H1 (cell line): ENCODE data around the gene PLCZ1. TPM values are rescaled to one million over a fixed set of nuclear protein-coding genes. Genes with fewer than 3 reads are reported as not detected.

Experiments
- CTCF ChIA-PET: fragments of 300-600 bp; sonication (Branson Sonifier 250); formaldehyde crosslinking; loops from one replicate; lab custom pipeline; 2021; ENCODE audit not compliant: partially characterized antibody; lab: Charles Lee
- POLR2A ChIA-PET: fragments of 300-600 bp; sonication (Branson Sonifier 250); formaldehyde crosslinking; loops from one replicate; lab custom pipeline; 2021; ENCODE audit warnings: inconsistent platforms; ENCODE audit not compliant: partially characterized antibody; lab: Charles Lee
- DNase-seq, 2 experiments: peaks; one replicate each; pipeline versions ENCODE4 v3.0.0 to v3.0.0-alpha.2; 2010 to 2022; ENCODE audit warnings: low spot score in 2 of 2, low read depth in 1 of 2, mixed read lengths in 1 of 2
- FAIRE-seq: peaks from 2 replicates; lab custom pipeline; 2011; peaks lifted over from hg19 to GRCh38; lab: Jason Lieb, UNC
- H2AFZ ChIP-seq: 2 replicates; pipeline ENCODE4 v1.8.1; 2012; ENCODE audit warnings: low read length, inconsistent platforms
- H2AK5ac ChIP-seq: 2 replicates; pipeline ENCODE4 v1.6.1; 2013; ENCODE audit warnings: low read depth, low read length
- H2BK120ac ChIP-seq: replicated peaks from 2 replicates; pipeline ENCODE3; 2013; ENCODE audit warnings: low read depth, low read length, inconsistent platforms
- H2BK12ac ChIP-seq: 2 replicates; pipeline ENCODE4 v1.6.1; 2013; ENCODE audit warnings: low read depth, low read length
- H2BK15ac ChIP-seq: 2 replicates; pipeline ENCODE4 v1.6.1; 2013; ENCODE audit warnings: low read length
- H2BK20ac ChIP-seq: 2 replicates; pipeline ENCODE4 v1.6.1; 2013; ENCODE audit warnings: low read length
- H2BK5ac ChIP-seq: 2 replicates; pipeline ENCODE4 v1.6.1; 2013; ENCODE audit warnings: low read depth, low read length
- H3K14ac ChIP-seq: 2 replicates; pipeline ENCODE4 v1.6.1; 2013; ENCODE audit warnings: inconsistent platforms; ENCODE audit not compliant: insufficient read length
- H3K18ac ChIP-seq: 2 replicates; pipeline ENCODE4 v1.6.1; 2013; ENCODE audit warnings: low read length; ENCODE audit errors: extremely low read depth
- H3K23ac ChIP-seq: 2 replicates; pipeline ENCODE4 v1.6.1; 2013; ENCODE audit warnings: inconsistent platforms; ENCODE audit not compliant: insufficient read length
- H3K23me2 ChIP-seq: 2 replicates; pipeline ENCODE4 v1.6.1; 2013; ENCODE audit warnings: low read depth, low read length
- H3K27ac ChIP-seq: 2 replicates; pipeline ENCODE4 v1.6.1; 2011; ENCODE audit warnings: low read depth, low read length, inconsistent platforms
- H3K27me3 ChIP-seq, 4 experiments: replicated peaks in 1 of 4; 1 replicate in 1 of 4; 2 replicates in 3 of 4; pipeline versions ENCODE4 v1.6.1 to v1.8.1; 2011 to 2013; ENCODE audit warnings: low read length in 3 of 4, mild to moderate bottlenecking in 3 of 4, inconsistent platforms in 2 of 4, mixed read lengths in 2 of 4, moderate library complexity in 1 of 4; ENCODE audit not compliant: control insufficient read depth in 3 of 4, insufficient read depth in 3 of 4; ENCODE audit errors: extremely low read depth in 1 of 4
- H3K36me3 ChIP-seq, 4 experiments: 2 replicates each; pipeline versions ENCODE4 v1.6.1 to v1.8.1; 2011 to 2013; ENCODE audit warnings: mild to moderate bottlenecking in 4 of 4, low read length in 3 of 4, moderate library complexity in 2 of 4, control low read depth in 1 of 4, inconsistent platforms in 1 of 4; ENCODE audit not compliant: insufficient read depth in 4 of 4, control insufficient read depth in 2 of 4
- H3K4ac ChIP-seq: replicated peaks from 2 replicates; pipeline ENCODE3; 2013; ENCODE audit warnings: low read length, low read depth, mixed read lengths, inconsistent platforms; ENCODE audit not compliant: insufficient read length
- H3K4me1 ChIP-seq, 4 experiments: replicated peaks in 1 of 4; 1 replicate in 1 of 4; 2 replicates in 3 of 4; pipeline versions ENCODE4 v1.6.1 to v1.8.1; 2011 to 2013; ENCODE audit warnings: low read length in 3 of 4, inconsistent platforms in 2 of 4, mixed read lengths in 1 of 4; ENCODE audit not compliant: insufficient read depth in 4 of 4, control insufficient read depth in 3 of 4
- H3K4me2 ChIP-seq, 2 experiments: 2 replicates each; pipeline versions ENCODE4 v1.6.1 to v1.8.1; 2011 to 2013; ENCODE audit warnings: low read depth in 2 of 2, low read length in 2 of 2, control low read depth in 1 of 2, inconsistent platforms in 1 of 2, mild to moderate bottlenecking in 1 of 2; ENCODE audit not compliant: insufficient read depth in 1 of 2
- H3K4me3 ChIP-seq, 4 experiments: fragments of 200-600, 300-600 bp in 1 of 4; sonication (generic), shearing (Covaris generic), sonication (Bioruptor Twin) in 1 of 4; 2 replicates each; pipeline versions ENCODE4 v1.5.1 to v1.8.1; 2011 to 2016; ENCODE audit warnings: low read length in 4 of 4, low read depth in 3 of 4, control low read depth in 2 of 4, inconsistent platforms in 2 of 4, mild to moderate bottlenecking in 2 of 4, mixed read lengths in 1 of 4, moderate library complexity in 1 of 4; ENCODE audit not compliant: insufficient read depth in 2 of 4; ENCODE audit errors: extremely low read depth in 1 of 4
- H3K56ac ChIP-seq: replicated peaks from 2 replicates; pipeline ENCODE3; 2013; ENCODE audit warnings: low read depth, mild to moderate bottlenecking, mixed read lengths, low read length, inconsistent platforms; ENCODE audit not compliant: insufficient read length
- H3K79me1 ChIP-seq: 2 replicates; pipeline ENCODE4 v1.6.1; 2013; ENCODE audit warnings: low read depth, low read length, control low read depth
- H3K79me2 ChIP-seq, 2 experiments: 2 replicates each; pipeline versions ENCODE4 v1.6.1 to v1.8.1; 2012 to 2013; ENCODE audit warnings: low read length in 2 of 2, mild to moderate bottlenecking in 2 of 2, inconsistent platforms in 1 of 2; ENCODE audit not compliant: insufficient read depth in 2 of 2, control insufficient read depth in 1 of 2
- H3K9ac ChIP-seq, 4 experiments: replicated peaks in 1 of 4; 1 replicate in 1 of 4; 2 replicates in 3 of 4; pipeline versions ENCODE4 v1.6.1 to v1.8.1; 2011 to 2013; ENCODE audit warnings: low read depth in 3 of 4, low read length in 3 of 4, control low read depth in 2 of 4, mild to moderate bottlenecking in 2 of 4, moderate library complexity in 2 of 4, inconsistent platforms in 1 of 4; ENCODE audit errors: extremely low read depth in 1 of 4
- H3K9me3 ChIP-seq, 2 experiments: 2 replicates each; pipeline versions ENCODE4 v1.6.1 to v1.8.1; 2012 to 2013; ENCODE audit warnings: mild to moderate bottlenecking in 2 of 2, moderate library complexity in 2 of 2, control low read depth in 1 of 2, inconsistent platforms in 1 of 2, low read depth in 1 of 2, low read length in 1 of 2, mixed read lengths in 1 of 2; ENCODE audit not compliant: insufficient read depth in 2 of 2
- H4K20me1 ChIP-seq, 2 experiments: replicated peaks in 1 of 2; 2 replicates each; pipeline versions ENCODE3 to v1.8.1; 2011 to 2013; ENCODE audit warnings: inconsistent platforms in 2 of 2, low read length in 2 of 2, mild to moderate bottlenecking in 1 of 2; ENCODE audit not compliant: insufficient read depth in 2 of 2, control insufficient read depth in 1 of 2
- H4K5ac ChIP-seq: 2 replicates; pipeline ENCODE4 v1.6.1; 2013; ENCODE audit warnings: low read length, low read depth, mixed read lengths, inconsistent platforms; ENCODE audit not compliant: insufficient read length
- H4K8ac ChIP-seq: 2 replicates; pipeline ENCODE4 v1.8.0; 2013; ENCODE audit warnings: mild to moderate bottlenecking, moderate library complexity, low read length, inconsistent platforms; ENCODE audit not compliant: insufficient read depth; ENCODE audit errors: extremely low read depth
- H4K91ac ChIP-seq: replicated peaks from 2 replicates; pipeline ENCODE3; 2013; ENCODE audit warnings: low read length, mixed read lengths, inconsistent platforms; ENCODE audit not compliant: insufficient read length
- BRCA1 ChIP-seq: IDR thresholded peaks from 2 replicates; pipeline ENCODE4 v1.6.1; 2012; ENCODE audit warnings: low read depth, low read length, improper control_type of control experiment
- CBX8 ChIP-seq: fragments of 300-800, 300-1000 bp; sonication (generic); IDR thresholded peaks from 2 replicates; pipeline ENCODE4 v1.7.1; 2016; ENCODE audit warnings: low read depth, low read length, borderline replicate concordance
- CEBPB ChIP-seq: IDR thresholded peaks from 2 replicates; pipeline ENCODE4 v1.6.1; 2012; ENCODE audit warnings: low read depth, low read length
- CTBP2 ChIP-seq: IDR thresholded peaks from 2 replicates; pipeline ENCODE4 v1.7.0; 2011; ENCODE audit warnings: borderline replicate concordance, mild to moderate bottlenecking, moderate library complexity, mixed read lengths, low read length; ENCODE audit not compliant: insufficient read depth, insufficient read length
- GABPA ChIP-seq: IDR thresholded peaks from 2 replicates; pipeline ENCODE4 v1.6.1; 2011; ENCODE audit warnings: mild to moderate bottlenecking, low read length, moderate library complexity, borderline replicate concordance; ENCODE audit not compliant: insufficient read depth
- KDM1A ChIP-seq: fragments of 200-600, 300-600 bp; sonication (generic); IDR thresholded peaks from 2 replicates; pipeline ENCODE4 v1.7.1; 2016; ENCODE audit warnings: mild to moderate bottlenecking, low read length, borderline replicate concordance
- KDM4A ChIP-seq: IDR thresholded peaks from one replicate; pipeline ENCODE4 v1.7.1; 2012; ENCODE audit warnings: low read depth, mild to moderate bottlenecking, moderate library complexity, low read length, inconsistent platforms; ENCODE audit not compliant: severe bottlenecking
- KDM5A ChIP-seq: fragments of 200-600 bp; IDR thresholded peaks from 2 replicates; pipeline ENCODE4 v1.7.1; 2012; ENCODE audit warnings: mild to moderate bottlenecking, low read length, inconsistent platforms, mixed read lengths
- MAX ChIP-seq: IDR thresholded peaks from 2 replicates; pipeline ENCODE4 v1.6.1; 2012; ENCODE audit warnings: inconsistent platforms
- POLR2A ChIP-seq, 2 experiments: IDR thresholded peaks; 1 replicate in 1 of 2; 2 replicates in 1 of 2; pipeline ENCODE4 v1.6.1; 2011; ENCODE audit warnings: low read depth in 2 of 2, low read length in 2 of 2, mild to moderate bottlenecking in 2 of 2; ENCODE audit errors: control extremely low read depth in 1 of 2
- POLR2AphosphoS5 ChIP-seq: IDR thresholded peaks from 2 replicates; pipeline ENCODE4 v1.6.1; 2011; ENCODE audit warnings: low read depth, low read length
- SAP30 ChIP-seq: fragments of 300-600 bp; sonication (generic); IDR thresholded peaks from 2 replicates; pipeline ENCODE4 v1.7.1; 2012; ENCODE audit warnings: low read length, moderate library complexity, mild to moderate bottlenecking, inconsistent platforms; ENCODE audit not compliant: insufficient read depth, insufficient replicate concordance
- SIX5 ChIP-seq: IDR thresholded peaks from 2 replicates; pipeline ENCODE4 v1.6.1; 2011; ENCODE audit warnings: mild to moderate bottlenecking, low read depth, low read length
- SP2 ChIP-seq: IDR thresholded peaks from 2 replicates; pipeline ENCODE4 v1.6.1; 2012; ENCODE audit warnings: mild to moderate bottlenecking, low read length, inconsistent platforms
- TCF12 ChIP-seq: IDR thresholded peaks from 2 replicates; pipeline ENCODE4 v1.6.1; 2011; ENCODE audit warnings: low read depth, mild to moderate bottlenecking, low read length
- TEAD4 ChIP-seq: IDR thresholded peaks from 2 replicates; pipeline ENCODE4 v1.6.1; 2012; ENCODE audit warnings: low read depth, low read length, inconsistent platforms, mixed read lengths
- polyA plus RNA-seq, 7 experiments: library from polyadenylated mRNA; depleted of rRNA in 3 of 7; stranded (reverse) in 5 of 7; unstranded in 2 of 7; fragments of >200 nt in 5 of 7; fragments of 200-250 nt in 2 of 7; gene quantifications; 1 replicate in 5 of 7; 2 replicates in 1 of 7; 4 replicates in 1 of 7; pipeline versions ENCODE4 v1.2.1 to v1.2.3, GENCODE V29; 2011 to 2013; ENCODE audit warnings: missing spikeins in 2 of 7, mixed read lengths in 2 of 7
- total RNA-seq: library from RNA; stranded (reverse); fragmentation: NEBNext Ultra II Directional; extraction: Animal tissue kit (Norgen Biotek cat#: 25700); gene quantifications from 2 replicates; pipeline ENCODE4 v1.2.1, GENCODE V29; 2021

Gene PLCZ1
- total and polyA plus RNA-seq, 2 of the 8 experiments (the other 6 are each of a cell fraction or from before 2014, with no cell fraction given), result not detected

DNA sequence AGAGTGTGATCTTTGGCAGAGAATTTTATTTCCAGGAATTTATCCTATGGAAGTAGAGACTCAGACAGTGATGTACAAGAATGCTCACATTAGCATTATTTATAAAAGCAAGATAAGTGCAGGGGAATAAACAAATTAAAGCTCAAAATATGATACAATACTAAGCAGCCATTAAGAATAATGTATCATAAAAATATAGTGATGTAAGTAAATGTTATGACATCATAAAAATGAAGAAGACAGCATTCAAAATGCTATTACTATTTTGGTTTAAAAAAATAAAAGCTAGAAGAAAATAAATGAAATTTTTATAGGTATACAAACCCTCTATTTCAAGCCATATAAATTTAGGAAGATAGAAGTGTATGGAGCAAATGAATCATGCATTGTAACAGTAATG lies 17.1 kb downstream of the PLCZ1 start:
- ChIA-PET POLR2A (no interaction called here), CTCF (no interaction called here)
- H3K36me3 ChIP-seq, result no peaks in the 10 kb centered on the region
- H3K18ac ChIP-seq, result no peak overlapping the region
- H2BK12ac ChIP-seq, result no peak overlapping the region
- no peak overlapping the region for H3K23ac ChIP-seq
- H3K4me1 ChIP-seq, result no peaks in the 10 kb centered on the region
- H3K9ac ChIP-seq, result no peak overlapping the region
- H3K9me3 ChIP-seq, result no peaks in the 10 kb centered on the region
- no peak overlapping the region for H4K91ac ChIP-seq
- H3K79me1 ChIP-seq, result no peaks in the 10 kb centered on the region
- H3K4ac ChIP-seq, result no peak overlapping the region
- H4K20me1 ChIP-seq, result no peaks in the 10 kb centered on the region
- H3K4me2 ChIP-seq, result no peak overlapping the region
- H2BK120ac ChIP-seq, result no peak overlapping the region
- no peak overlapping the region for H2AK5ac ChIP-seq
- no peak overlapping the region for H2BK5ac ChIP-seq
- H3K27me3 ChIP-seq, result no peaks in the 10 kb centered on the region
- FAIRE-seq (no peak), DNase-seq (no peak)
- no peak overlapping the region for H3K27ac ChIP-seq
- no peaks in the 10 kb centered on the region for H3K23me2 ChIP-seq
- H3K79me2 ChIP-seq, result no peaks in the 10 kb centered on the region
- no peak overlapping the region for H3K56ac ChIP-seq
- H4K8ac ChIP-seq, result no peak overlapping the region
- no peak overlapping the region for H2AFZ ChIP-seq
- no peak overlapping the region for H4K5ac ChIP-seq
- no peak overlapping the region for H2BK15ac ChIP-seq
- H3K14ac ChIP-seq, result no peak overlapping the region
- no peak overlapping the region for H3K4me3 ChIP-seq
- TF ChIP-seq POLR2A (IDR thresholded peaks at IDR 0.05; ENCODE audit: control extremely low read depth in 1 of 2, low read depth in 2 of 2, low read length in 2 of 2) (no peak), KDM4A (no peak), TEAD4 (no peak), CEBPB (no peak), BRCA1 (no peak), KDM1A (no peak), KDM5A (no peak), CBX8 (no peak), SIX5 (no peak), TCF12 (no peak), SAP30 (no peak), GABPA (no peak), SP2 (no peak), MAX (no peak), CTBP2 (no peak), POLR2AphosphoS5 (no peak)
- no peak overlapping the region for H2BK20ac ChIP-seq
